Loucy (cell line): ENCODE measurements around the gene TC2N.

ENCODE experiments used
- H2AFZ ChIP-seq: fragments of 200-600 bp; sonication (generic); 2 replicates; pipeline ENCODE4 v1.6.0; 2016; ENCODE audit warnings: antibody characterized with exemption, mild to moderate bottlenecking, low read length, moderate library complexity
- H3F3A ChIP-seq: fragments of 200-600 bp; 2 replicates; pipeline ENCODE4 v1.6.0; 2016; ENCODE audit warnings: antibody characterized with exemption, low read depth, mild to moderate bottlenecking
- H3K27me3 ChIP-seq: fragments of 200-600 bp; sonication (generic); 2 replicates; pipeline ENCODE4 v1.6.1; 2014; ENCODE audit warnings: low read length, mild to moderate bottlenecking; ENCODE audit not compliant: insufficient read depth, poor library complexity, severe bottlenecking
- H3K36me3 ChIP-seq: fragments of 200-600 bp; sonication (generic); 2 replicates; pipeline ENCODE4 v1.6.1; 2016; ENCODE audit warnings: low read length; ENCODE audit not compliant: insufficient read depth
- H3K4me1 ChIP-seq: fragments of 200-600 bp; sonication (generic); 2 replicates; pipeline ENCODE4 v1.5.1; 2014; ENCODE audit warnings: low read length, mild to moderate bottlenecking; ENCODE audit not compliant: insufficient read depth, poor library complexity, severe bottlenecking
- H3K4me2 ChIP-seq: fragments of 200-600 bp; sonication (generic); 2 replicates; pipeline ENCODE4 v1.6.0; 2014; ENCODE audit warnings: antibody characterized with exemption, low read length, low read depth, mild to moderate bottlenecking; ENCODE audit not compliant: poor library complexity, severe bottlenecking
- H3K4me3 ChIP-seq: fragments of 200-600 bp; sonication (generic); 2 replicates; pipeline ENCODE4 v1.5.1; 2014; ENCODE audit warnings: low read length, mild to moderate bottlenecking, mixed read lengths; ENCODE audit not compliant: poor library complexity, severe bottlenecking
- H3K79me2 ChIP-seq: fragments of 200-600 bp; sonication (generic); 2 replicates; pipeline ENCODE4 v1.6.1; 2014; ENCODE audit warnings: low read length; ENCODE audit not compliant: insufficient read depth
- H3K9ac ChIP-seq: fragments of 200-600 bp; sonication (generic); 2 replicates; pipeline ENCODE4 v1.6.0; 2014; ENCODE audit warnings: mild to moderate bottlenecking, low read depth, low read length, moderate library complexity; ENCODE audit not compliant: poor library complexity, severe bottlenecking
- H3K9me2 ChIP-seq: fragments of 200-600 bp; sonication (generic); replicated peaks from 2 replicates; pipeline ENCODE4 v1.6.1; 2016; ENCODE audit warnings: low read depth, low read length, mixed read lengths
- H3K9me3 ChIP-seq: fragments of 200-600 bp; sonication (generic); 2 replicates; pipeline ENCODE4 v1.6.1; 2014; ENCODE audit warnings: mild to moderate bottlenecking, antibody characterized with exemption, low read length, low read depth; ENCODE audit not compliant: insufficient read depth
- H4K20me1 ChIP-seq: fragments of 200-600 bp; sonication (generic); 2 replicates; pipeline ENCODE4 v1.6.0; 2014; ENCODE audit warnings: antibody characterized with exemption, low read length, mild to moderate bottlenecking; ENCODE audit not compliant: insufficient read depth, poor library complexity, severe bottlenecking
- EZH2phosphoT487 ChIP-seq: fragments of 200-600 bp; IDR thresholded peaks from 2 replicates; pipeline ENCODE4 v1.6.1; 2018; ENCODE audit warnings: antibody characterized with exemption, mild to moderate bottlenecking, moderate library complexity, borderline replicate concordance
- TF ChIP-seq, protein P1 (sequence below): fragments of 200-600 bp; sonication (generic); conservative IDR thresholded peaks from 2 replicates; pipeline ENCODE4 v1.5.1; 2014; ENCODE audit warnings: mild to moderate bottlenecking, antibody characterized with exemption, low read length

Gene TC2N

DNA sequence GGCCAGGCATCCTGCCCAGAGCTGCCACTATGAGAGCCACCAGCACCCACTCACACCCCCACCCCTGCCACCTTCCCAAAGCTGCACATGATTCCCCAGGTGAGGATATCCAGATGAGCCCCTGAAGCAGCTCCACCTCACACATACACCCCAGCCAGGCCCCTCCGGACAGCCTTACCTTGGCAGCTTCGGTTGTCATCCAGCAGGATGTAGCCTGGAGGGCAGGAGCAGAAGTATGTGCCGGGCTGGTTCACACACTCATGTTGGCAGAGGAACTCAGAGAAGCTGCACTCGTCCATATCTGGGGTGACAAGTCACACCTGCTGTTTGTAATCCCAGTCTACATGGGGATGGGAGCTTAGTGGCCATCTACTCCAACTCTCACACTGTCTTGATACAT is 15.4 kb upstream of the TC2N start:
- H3K4me3 ChIP-seq: no peak overlapping the region
- H3K36me3 ChIP-seq: no peaks in the 10 kb centered on the region
- no peak overlapping the region for H3K9ac ChIP-seq
- TF ChIP-seq EZH2phosphoT487: no peak
- TF ChIP-seq, protein P1, sequence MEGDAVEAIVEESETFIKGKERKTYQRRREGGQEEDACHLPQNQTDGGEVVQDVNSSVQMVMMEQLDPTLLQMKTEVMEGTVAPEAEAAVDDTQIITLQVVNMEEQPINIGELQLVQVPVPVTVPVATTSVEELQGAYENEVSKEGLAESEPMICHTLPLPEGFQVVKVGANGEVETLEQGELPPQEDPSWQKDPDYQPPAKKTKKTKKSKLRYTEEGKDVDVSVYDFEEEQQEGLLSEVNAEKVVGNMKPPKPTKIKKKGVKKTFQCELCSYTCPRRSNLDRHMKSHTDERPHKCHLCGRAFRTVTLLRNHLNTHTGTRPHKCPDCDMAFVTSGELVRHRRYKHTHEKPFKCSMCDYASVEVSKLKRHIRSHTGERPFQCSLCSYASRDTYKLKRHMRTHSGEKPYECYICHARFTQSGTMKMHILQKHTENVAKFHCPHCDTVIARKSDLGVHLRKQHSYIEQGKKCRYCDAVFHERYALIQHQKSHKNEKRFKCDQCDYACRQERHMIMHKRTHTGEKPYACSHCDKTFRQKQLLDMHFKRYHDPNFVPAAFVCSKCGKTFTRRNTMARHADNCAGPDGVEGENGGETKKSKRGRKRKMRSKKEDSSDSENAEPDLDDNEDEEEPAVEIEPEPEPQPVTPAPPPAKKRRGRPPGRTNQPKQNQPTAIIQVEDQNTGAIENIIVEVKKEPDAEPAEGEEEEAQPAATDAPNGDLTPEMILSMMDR: no peak
- H2AFZ ChIP-seq: no peak overlapping the region
- no peaks in the 10 kb centered on the region for H4K20me1 ChIP-seq
- no peaks in the 10 kb centered on the region for H3F3A ChIP-seq
- no peaks in the 10 kb centered on the region for H3K9me2 ChIP-seq
- no peaks in the 10 kb centered on the region for H3K4me1 ChIP-seq
- H3K9me3 ChIP-seq: no peaks in the 10 kb centered on the region
- H3K4me2 ChIP-seq: no peak overlapping the region
- no peaks in the 10 kb centered on the region for H3K79me2 ChIP-seq
- H3K27me3 ChIP-seq: no peaks in the 10 kb centered on the region

DNA sequence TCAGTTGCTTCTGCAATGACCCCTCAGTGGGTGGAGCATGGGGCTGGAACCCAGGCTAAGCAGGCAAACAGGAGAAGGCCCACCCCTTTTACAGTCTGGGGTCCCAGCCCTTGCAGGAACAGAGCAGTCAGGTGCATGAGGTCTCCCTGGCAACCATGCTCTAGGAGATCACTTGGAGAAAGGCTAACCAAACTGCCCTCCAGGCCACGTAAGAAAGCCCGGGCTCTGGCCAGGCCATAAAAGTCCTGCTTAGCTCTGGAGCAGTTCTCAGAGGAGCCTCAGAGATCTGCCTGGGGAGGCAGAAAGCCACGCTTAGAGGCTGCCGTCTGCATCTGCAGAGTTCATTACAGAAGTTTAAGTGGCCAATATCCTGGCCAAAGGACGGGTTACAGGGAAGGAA is 15.0 kb upstream of the TC2N start:
- Histone ChIP-seq H3K4me2 (no peak overlapping the region), H3K4me3 (no peak overlapping the region), H2AFZ (no peak overlapping the region), H3K9me2 (no peaks in the 10 kb centered on the region), H3K9me3 (no peaks in the 10 kb centered on the region), H3K79me2 (no peaks in the 10 kb centered on the region), H4K20me1 (no peaks in the 10 kb centered on the region), H3F3A (no peaks in the 10 kb centered on the region), H3K27me3 (no peaks in the 10 kb centered on the region), H3K9ac (no peak overlapping the region), H3K36me3 (no peaks in the 10 kb centered on the region), H3K4me1 (no peaks in the 10 kb centered on the region)
- TF ChIP-seq EZH2phosphoT487: no peak
- TF ChIP-seq, protein P1: no peak

DNA sequence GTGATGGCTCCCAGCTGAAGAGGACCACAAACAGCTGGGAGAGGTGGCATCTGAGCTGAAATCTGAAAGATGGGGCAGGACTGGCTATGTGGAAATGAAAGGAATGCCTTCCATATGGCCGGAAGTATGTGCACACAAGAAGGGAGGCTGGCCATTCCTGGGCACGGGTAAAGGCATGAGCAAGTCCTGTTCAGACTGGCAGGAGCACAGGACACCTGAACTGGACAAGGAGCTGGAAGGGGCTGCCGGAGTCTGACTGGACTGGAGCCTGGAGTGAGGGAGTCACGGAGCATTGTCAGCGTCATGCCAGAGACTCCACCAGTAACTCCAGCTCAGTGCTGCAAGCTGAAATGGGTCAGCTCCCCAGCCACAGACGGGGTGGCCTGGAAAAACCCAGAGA is 11.9 kb upstream of the TC2N start:
- Histone ChIP-seq H3K4me3 (no peak overlapping the region), H3K9ac (no peak overlapping the region), H3K4me2 (no peak overlapping the region), H3F3A (no peaks in the 10 kb centered on the region), H3K4me1 (peaks cover 11% of the 10 kb centered on the region), H3K9me3 (no peaks in the 10 kb centered on the region), H4K20me1 (no peaks in the 10 kb centered on the region), H2AFZ (no peak overlapping the region), H3K36me3 (no peaks in the 10 kb centered on the region), H3K27me3 (no peaks in the 10 kb centered on the region), H3K9me2 (no peaks in the 10 kb centered on the region), H3K79me2 (no peaks in the 10 kb centered on the region)
- TF ChIP-seq EZH2phosphoT487: no peak
- TF ChIP-seq, protein P1: no peak
